Measurements from ENCODE around the gene KIF16B. TPM values are rescaled to one million over a fixed set of nuclear protein-coding genes. Genes with fewer than 3 reads are reported as not detected.

Gene KIF16B
- total and polyA plus RNA-seq, 2 of the 8 experiments (the other 6 are each of a cell fraction or from before 2014, with no cell fraction given) = 3.0 to 9.2 TPM

DNA sequence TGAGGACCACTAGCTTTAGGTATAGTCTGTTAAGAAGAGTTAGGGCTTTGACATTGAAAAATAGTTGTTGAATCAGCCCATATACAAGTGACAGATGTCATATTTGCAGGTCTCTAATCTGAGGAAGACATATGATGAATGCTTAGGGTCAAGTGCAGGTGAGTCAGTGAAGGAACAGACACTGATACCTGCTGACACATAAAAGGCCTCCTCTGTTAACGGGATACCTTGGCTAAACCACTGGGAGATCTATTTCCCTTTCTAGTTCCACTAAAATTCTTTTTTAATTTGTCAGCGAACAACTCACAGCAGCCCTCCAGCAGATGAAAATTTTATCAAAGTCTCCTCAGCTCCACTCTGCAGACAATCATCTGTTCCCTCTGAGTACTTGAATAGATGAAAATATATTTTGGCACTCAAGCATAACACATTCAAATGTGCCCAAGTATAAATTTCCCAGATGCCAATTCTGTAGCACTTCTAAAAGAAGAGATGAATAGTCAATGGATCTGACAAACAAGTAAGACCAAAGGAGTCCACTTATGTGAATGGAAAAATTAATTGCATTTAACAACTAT is 154.0 kb downstream of the KIF16B start:
- no peak overlapping the region for H3K56ac ChIP-seq (replicated peaks; ENCODE audit: insufficient read length, low read depth, low read length)
- no peak overlapping the region for H3K4me3 ChIP-seq (ENCODE audit: extremely low read depth in 1 of 4, insufficient read depth in 2 of 4, low read depth in 3 of 4, low read length in 4 of 4)
- no peak overlapping the region for H2BK12ac ChIP-seq (ENCODE audit: low read depth, low read length)
- no peaks in the 10 kb centered on the region; a peak in 1 of 7 replicates for H3K27me3 ChIP-seq (replicated peaks in 1 of 4; ENCODE audit: control insufficient read depth in 3 of 4, extremely low read depth in 1 of 4, insufficient read depth in 3 of 4, low read length in 3 of 4)
- H3K9ac ChIP-seq (replicated peaks in 1 of 4; ENCODE audit: extremely low read depth in 1 of 4, low read depth in 3 of 4, low read length in 3 of 4) = no peak overlapping the region
- ChIA-PET CTCF (ENCODE audit: partially characterized antibody) (interaction anchor here (0.8 kb wide), 1 partner anchor 12 kb away, joined by 3 read pairs; no protein-coding TSS in a partner anchor), POLR2A (ENCODE audit: partially characterized antibody) (no interaction called here)
- no peaks in the 10 kb centered on the region for H4K20me1 ChIP-seq (replicated peaks in 1 of 2; ENCODE audit: control insufficient read depth in 1 of 2, insufficient read depth in 2 of 2, low read length in 2 of 2)
- H3K23ac ChIP-seq (ENCODE audit: insufficient read length) = no peak overlapping the region
- H4K5ac ChIP-seq (ENCODE audit: insufficient read length, low read depth, low read length) = no peak overlapping the region
- no peak overlapping the region for H2BK15ac ChIP-seq (ENCODE audit: low read length)
- peaks cover 0 to 5% (median 0%) of the 10 kb centered on the region in 4 experiments; a peak in 1 of 8 replicates for H3K36me3 ChIP-seq (ENCODE audit: control insufficient read depth in 2 of 4, insufficient read depth in 4 of 4, low read length in 3 of 4)
- no peaks in the 10 kb centered on the region for H3K79me2 ChIP-seq (ENCODE audit: control insufficient read depth in 1 of 2, insufficient read depth in 2 of 2, low read length in 2 of 2)
- H3K4ac ChIP-seq (replicated peaks; ENCODE audit: insufficient read length, low read depth, low read length) = no peak overlapping the region
- H3K14ac ChIP-seq (ENCODE audit: insufficient read length) = no peak overlapping the region
- no peak overlapping the region for H3K18ac ChIP-seq (ENCODE audit: extremely low read depth, low read length)
- H3K23me2 ChIP-seq (ENCODE audit: low read depth, low read length) = no peaks in the 10 kb centered on the region
- no peak overlapping the region for H3K27ac ChIP-seq (ENCODE audit: low read depth, low read length)
- DNase-seq (ENCODE audit: low read depth in 1 of 2, low spot score in 2 of 2) (no peak), FAIRE-seq (no peak)
- no peak overlapping the region for H2BK20ac ChIP-seq (ENCODE audit: low read length)
- no peak overlapping the region for H2AK5ac ChIP-seq (ENCODE audit: low read depth, low read length)
- H4K8ac ChIP-seq (ENCODE audit: extremely low read depth, insufficient read depth, low read length) = no peak overlapping the region
- WGBS, 2 experiments (ENCODE audit: extremely low coverage in 1 of 2, insufficient coverage in 1 of 2, insufficient read length in 1 of 2, insufficient replicate concordance in 2 of 2, low coverage in 1 of 2, low lambda C conversion rate in 2 of 2, missing lambda C conversion rate in 1 of 2) = 97% methylated on average over 2 of the region's 2 CpGs; no CpG with 5 or more reads in 1 of the 2 experiments
- no peak overlapping the region for H2AFZ ChIP-seq (ENCODE audit: low read length)
- no peak overlapping the region for H3K4me2 ChIP-seq (ENCODE audit: insufficient read depth in 1 of 2, low read depth in 2 of 2, low read length in 2 of 2)
- no peak overlapping the region for H4K91ac ChIP-seq (replicated peaks; ENCODE audit: insufficient read length, low read length)
- peaks cover 0 to 4% (median 3%) of the 10 kb centered on the region in 4 experiments; a peak in 2 of 7 replicates for H3K4me1 ChIP-seq (replicated peaks in 1 of 4; ENCODE audit: control insufficient read depth in 3 of 4, insufficient read depth in 4 of 4, low read length in 3 of 4)
- H3K9me3 ChIP-seq (ENCODE audit: insufficient read depth in 2 of 2, low read depth in 1 of 2, low read length in 1 of 2) = no peaks in the 10 kb centered on the region
- no peak overlapping the region for H2BK5ac ChIP-seq (ENCODE audit: low read depth, low read length)
- H3K79me1 ChIP-seq (ENCODE audit: low read depth, low read length) = no peaks in the 10 kb centered on the region
- H2BK120ac ChIP-seq (replicated peaks; ENCODE audit: low read depth, low read length) = no peak overlapping the region
- TF ChIP-seq ZNF274 (IDR thresholded peaks at IDR 0.05; ENCODE audit: borderline replicate concordance, extremely low read depth, low read length) (no peak), TAF7 (optimal IDR thresholded peaks at IDR 0.05; ENCODE audit: borderline replicate concordance, low read depth, low read length) (no peak), POLR2AphosphoS5 (IDR thresholded peaks at IDR 0.05; ENCODE audit: low read depth, low read length) (no peak), ATF2 (IDR thresholded peaks at IDR 0.05; ENCODE audit: low read length) (no peak), SIRT6 (IDR thresholded peaks at IDR 0.05; ENCODE audit: low read length) (no peak), RBBP5 (IDR thresholded peaks at IDR 0.05; ENCODE audit: borderline replicate concordance, low read depth, low read length) (no peak), GABPA (IDR thresholded peaks at IDR 0.05; ENCODE audit: borderline replicate concordance, insufficient read depth, low read length) (no peak), PHF8 (conservative IDR thresholded peaks at IDR 0.05; ENCODE audit: low read depth, low read length) (no peak), E2F6 (IDR thresholded peaks at IDR 0.05) (no peak), FOSL1 (IDR thresholded peaks at IDR 0.05; ENCODE audit: insufficient read depth, low read depth, low read length) (no peak)

All from H1 (cell line).